ENCODE data around the gene SF3B1. TPM values are rescaled to one million over a fixed set of nuclear protein-coding genes. Genes with fewer than 3 reads are reported as not detected.

The SF3B1 gene
- total and polyA plus RNA-seq, 2 of the 13 experiments (the other 11 are each of a cell fraction or from before 2014, with no cell fraction given): 387 to 750 TPM

- TF ChIP-seq ZBED4 (CRISPR knock-in tag; IDR thresholded peaks at IDR 0.05; ENCODE audit: borderline replicate concordance) (peak; percentile 93), NFRKB (IDR thresholded peaks at IDR 0.05) (peak; percentile 47; the same call in 1 of the 2 replicates), MIER3 (CRISPR knock-in tag; IDR thresholded peaks at IDR 0.05; ENCODE audit: borderline replicate concordance) (peak; percentile 56; the same call in 1 of the 2 replicates), ZNF777 (CRISPR knock-in tag; IDR thresholded peaks at IDR 0.05) (peak; percentile 35; the same call in 1 of the 2 replicates), POGZ (CRISPR knock-in tag; IDR thresholded peaks at IDR 0.05) (peak; percentile 93), ZNF556 (CRISPR knock-in tag; IDR thresholded peaks at IDR 0.05; ENCODE audit: borderline replicate concordance) (no peak), TGIF2 (CRISPR knock-in tag; IDR thresholded peaks at IDR 0.05) (0 out of 2 replicates have a peak, but pooled peaks have one; percentile 27), U2AF2 (IDR thresholded peaks at IDR 0.05; ENCODE audit: low read depth, low read length) (peak; percentile 61; the same call in 1 of the 2 replicates), TEAD2 (CRISPR knock-in tag; IDR thresholded peaks at IDR 0.05) (peak; percentile 55; the same call in 1 of the 2 replicates), ZNF562 (CRISPR knock-in tag; IDR thresholded peaks at IDR 0.05; ENCODE audit: borderline replicate concordance) (no peak), ZNF17 (CRISPR knock-in tag; IDR thresholded peaks at IDR 0.05) (no peak), TBL1XR1 (IDR thresholded peaks at IDR 0.05; ENCODE audit: borderline replicate concordance, low read length, partially characterized antibody) (peak; percentile 43), ZNF441 (CRISPR knock-in tag; IDR thresholded peaks at IDR 0.05; ENCODE audit: borderline replicate concordance) (peak; percentile 57; the same call in 1 of the 2 replicates), ZNF792 (CRISPR knock-in tag; IDR thresholded peaks at IDR 0.05) (peak; percentile 51), ZFY (CRISPR knock-in tag; IDR thresholded peaks at IDR 0.05) (peak; percentile 90), FOXM1 (CRISPR knock-in tag; IDR thresholded peaks at IDR 0.05) (0 out of 2 replicates have a peak, but pooled peaks have one; percentile 50), U2AF1 (optimal IDR thresholded peaks at IDR 0.05; ENCODE audit: low read depth, low read length) (no peak), AGO2 (optimal IDR thresholded peaks at IDR 0.05; ENCODE audit: low read depth, low read length) (peak; percentile 63), ZNF136 (CRISPR knock-in tag; IDR thresholded peaks at IDR 0.05; ENCODE audit: low read depth) (peak; percentile 76; the same call in 1 of the 2 replicates)
- TF ChIP-seq, protein P1, sequence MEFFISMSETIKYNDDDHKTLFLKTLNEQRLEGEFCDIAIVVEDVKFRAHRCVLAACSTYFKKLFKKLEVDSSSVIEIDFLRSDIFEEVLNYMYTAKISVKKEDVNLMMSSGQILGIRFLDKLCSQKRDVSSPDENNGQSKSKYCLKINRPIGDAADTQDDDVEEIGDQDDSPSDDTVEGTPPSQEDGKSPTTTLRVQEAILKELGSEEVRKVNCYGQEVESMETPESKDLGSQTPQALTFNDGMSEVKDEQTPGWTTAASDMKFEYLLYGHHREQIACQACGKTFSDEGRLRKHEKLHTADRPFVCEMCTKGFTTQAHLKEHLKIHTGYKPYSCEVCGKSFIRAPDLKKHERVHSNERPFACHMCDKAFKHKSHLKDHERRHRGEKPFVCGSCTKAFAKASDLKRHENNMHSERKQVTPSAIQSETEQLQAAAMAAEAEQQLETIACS (CRISPR knock-in tag; IDR thresholded peaks at IDR 0.05): peak; percentile 100
- TF ChIP-seq, protein P2, sequence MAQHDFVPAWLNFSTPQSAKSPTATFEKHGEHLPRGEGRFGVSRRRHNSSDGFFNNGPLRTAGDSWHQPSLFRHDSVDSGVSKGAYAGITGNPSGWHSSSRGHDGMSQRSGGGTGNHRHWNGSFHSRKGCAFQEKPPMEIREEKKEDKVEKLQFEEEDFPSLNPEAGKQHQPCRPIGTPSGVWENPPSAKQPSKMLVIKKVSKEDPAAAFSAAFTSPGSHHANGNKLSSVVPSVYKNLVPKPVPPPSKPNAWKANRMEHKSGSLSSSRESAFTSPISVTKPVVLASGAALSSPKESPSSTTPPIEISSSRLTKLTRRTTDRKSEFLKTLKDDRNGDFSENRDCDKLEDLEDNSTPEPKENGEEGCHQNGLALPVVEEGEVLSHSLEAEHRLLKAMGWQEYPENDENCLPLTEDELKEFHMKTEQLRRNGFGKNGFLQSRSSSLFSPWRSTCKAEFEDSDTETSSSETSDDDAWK (CRISPR knock-in tag; IDR thresholded peaks at IDR 0.05): no peak
- TF ChIP-seq, protein P3, sequence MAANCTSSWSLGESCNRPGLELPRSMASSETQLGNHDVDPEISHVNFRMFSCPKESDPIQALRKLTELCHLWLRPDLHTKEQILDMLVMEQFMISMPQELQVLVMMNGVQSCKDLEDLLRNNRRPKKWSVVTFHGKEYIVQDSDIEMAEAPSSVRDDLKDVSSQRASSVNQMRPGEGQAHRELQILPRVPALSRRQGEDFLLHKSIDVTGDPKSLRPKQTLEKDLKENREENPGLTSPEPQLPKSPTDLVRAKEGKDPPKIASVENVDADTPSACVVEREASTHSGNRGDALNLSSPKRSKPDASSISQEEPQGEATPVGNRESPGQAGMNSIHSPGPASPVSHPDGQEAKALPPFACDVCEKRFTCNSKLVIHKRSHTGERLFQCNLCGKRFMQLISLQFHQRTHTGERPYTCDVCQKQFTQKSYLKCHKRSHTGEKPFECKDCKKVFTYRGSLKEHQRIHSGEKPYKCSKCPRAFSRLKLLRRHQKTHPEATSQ (CRISPR knock-in tag; IDR thresholded peaks at IDR 0.05; ENCODE audit: borderline replicate concordance): peak; percentile 10; the same call in 1 of the 2 replicates
Observed at GRCh38 chr2:197434541-197435513, at the start of gene SF3B1 (continued).
